HepG2 (cell line): ENCODE results near the gene BACH2. TPM values are rescaled to one million over a fixed set of nuclear protein-coding genes. Genes with fewer than 3 reads are reported as not detected.

Source experiments
- ATAC-seq: fragments of 200-7000 bp; cut with Tn5 transposase; 3 replicates; pipeline ENCODE4 v1.9.1; 2020; ENCODE audit warnings: mild to moderate bottlenecking, moderate library complexity
- BruUV-seq: library from RNA; stranded (reverse); fragments of 400-500 nt; replicated peaks from 2 replicates; lab custom pipeline; 2021; lab: Mats Ljungman, UMichigan
- CTCF ChIA-PET: fragments of 300-600 bp; formaldehyde crosslinking; extraction: SDS; loops from one replicate; lab custom pipeline; 2021; ENCODE audit warnings: low total read pairs, inconsistent platforms, low intra/inter-chr PET ratio; lab: Yijun Ruan, JAX
- POLR2A ChIA-PET: fragments of 350-600 bp; sonication (Branson Sonifier 250); formaldehyde crosslinking; loops from one replicate; lab custom pipeline; 2020; ENCODE audit warnings: antibody characterized with exemption, inconsistent platforms; lab: Yijun Ruan, JAX
- DNase-seq: peaks from one replicate; pipeline ENCODE4 v3.0.0-alpha.2; 2015; ENCODE audit warnings: low spot score
- FAIRE-seq: peaks from 3 replicates; lab custom pipeline; 2011; peaks lifted over from hg19 to GRCh38; lab: Jason Lieb, UNC
- H2AFZ ChIP-seq: one replicate; pipeline ENCODE4 v1.6.1; 2011; ENCODE audit warnings: low read length, inconsistent platforms
- H3K27ac ChIP-seq: fragments of 300-600 bp; 3 replicates; pipeline ENCODE4 v1.8.0; 2011; ENCODE audit warnings: mixed run types, mild to moderate bottlenecking, mixed read lengths, low read length, inconsistent platforms; ENCODE audit not compliant: insufficient read depth; ENCODE audit errors: extremely low read length
- H3K27me3 ChIP-seq, 2 experiments: fragments of 200-600 bp in 1 of 2; 2 replicates in 1 of 2; 3 replicates in 1 of 2; pipeline versions ENCODE4 v1.6.0 to v1.8.0; 2011; ENCODE audit warnings: low read length in 2 of 2, mild to moderate bottlenecking in 2 of 2, moderate library complexity in 2 of 2, inconsistent platforms in 1 of 2; ENCODE audit not compliant: insufficient read depth in 2 of 2, control insufficient read depth in 1 of 2
- H3K36me3 ChIP-seq, 2 experiments: fragments of 200-600 bp in 1 of 2; replicated peaks in 1 of 2; 2 replicates in 1 of 2; 3 replicates in 1 of 2; pipeline versions ENCODE4 v1.5.1 to v1.8.0; 2011; ENCODE audit warnings: low read length in 2 of 2, inconsistent platforms in 1 of 2; ENCODE audit not compliant: insufficient read depth in 2 of 2, control insufficient read depth in 1 of 2
- H3K4me1 ChIP-seq: 2 replicates; pipeline ENCODE4 v1.5.1; 2012; ENCODE audit warnings: low read length, inconsistent platforms; ENCODE audit not compliant: insufficient read depth
- H3K4me2 ChIP-seq: 2 replicates; pipeline ENCODE4 v1.6.0; 2011; ENCODE audit warnings: low read depth, low read length, inconsistent platforms
- H3K4me3 ChIP-seq, 3 experiments: fragments of 200-600 bp in 1 of 3; sonication (generic), shearing (Covaris generic) in 1 of 3; replicated peaks in 1 of 3; 2 replicates each; pipeline ENCODE4 v1.5.1; 2011 to 2016; ENCODE audit warnings: low read length in 3 of 3, inconsistent platforms in 2 of 3, low read depth in 2 of 3, mild to moderate bottlenecking in 2 of 3, control low read depth in 1 of 3, mixed read lengths in 1 of 3; ENCODE audit not compliant: insufficient read depth in 1 of 3
- H3K79me2 ChIP-seq: one replicate; pipeline ENCODE4 v1.6.1; 2011; ENCODE audit warnings: low read length, inconsistent platforms; ENCODE audit not compliant: insufficient read depth
- H3K9ac ChIP-seq: 2 replicates; pipeline ENCODE4 v1.6.0; 2011; ENCODE audit warnings: mild to moderate bottlenecking, low read depth, low read length, inconsistent platforms; ENCODE audit not compliant: insufficient read depth
- H3K9me3 ChIP-seq: 2 replicates; pipeline ENCODE4 v1.5.1; 2012; ENCODE audit warnings: mild to moderate bottlenecking, low read length
- H4K20me1 ChIP-seq: 2 replicates; pipeline ENCODE4 v1.6.0; 2011; ENCODE audit warnings: inconsistent platforms, mild to moderate bottlenecking, low read length, moderate library complexity; ENCODE audit not compliant: insufficient read depth
- ADNP ChIP-seq: sonication (generic); formaldehyde crosslinking; IDR thresholded peaks from 2 replicates; pipeline ENCODE4 v1.4.0; 2020; ENCODE audit warnings: missing genetic modification reagents
- KLF16 ChIP-seq, 2 experiments: sonication (generic) in 1 of 2; formaldehyde crosslinking in 1 of 2; IDR thresholded peaks; 2 replicates each; pipeline versions ENCODE4 v1.6.1 to v1.8.0; 2016 to 2023; ENCODE audit warnings: missing genetic modification reagents in 2 of 2, missing compliant biosample characterization in 1 of 2
- KLF6 ChIP-seq: IDR thresholded peaks from 2 replicates; pipeline ENCODE4 v1.8.0; 2016; ENCODE audit warnings: missing biosample characterization, missing genetic modification reagents
- MED1 ChIP-seq: sonication (generic); formaldehyde crosslinking; IDR thresholded peaks from 2 replicates; pipeline ENCODE4 v1.4.0; 2020; ENCODE audit warnings: missing genetic modification reagents
- NFE2L2 ChIP-seq: fragments of 150-350 bp; IDR thresholded peaks from 2 replicates; pipeline ENCODE4 v1.6.1; 2014; ENCODE audit warnings: low read length
- NFRKB ChIP-seq: fragments of 450-650 bp; IDR thresholded peaks from 2 replicates; pipeline ENCODE4 v1.6.1; 2017
- PREB ChIP-seq: sonication (generic); formaldehyde crosslinking; IDR thresholded peaks from 2 replicates; pipeline ENCODE4 v1.4.0; 2020; ENCODE audit warnings: missing genetic modification reagents
- SMARCE1 ChIP-seq: fragments of 450-650 bp; IDR thresholded peaks from 2 replicates; pipeline ENCODE4 v1.6.1; 2017; ENCODE audit warnings: borderline replicate concordance
- ZBTB10 ChIP-seq: sonication (generic); formaldehyde crosslinking; IDR thresholded peaks from 2 replicates; pipeline ENCODE4 v1.4.0; 2020; ENCODE audit warnings: missing genetic modification reagents, borderline replicate concordance
- ZNF569 ChIP-seq: sonication (generic); formaldehyde crosslinking; IDR thresholded peaks from 2 replicates; pipeline ENCODE4 v1.5.0; 2020; ENCODE audit warnings: mild to moderate bottlenecking, missing genetic modification reagents, moderate library complexity, borderline replicate concordance
- ZNF709 ChIP-seq: sonication (generic); formaldehyde crosslinking; IDR thresholded peaks from 2 replicates; pipeline ENCODE4 v1.5.0; 2020; ENCODE audit warnings: mild to moderate bottlenecking, missing genetic modification reagents
- WGBS: methylation state at CpG from one replicate; pipeline ENCODE4 v1.1.6; 2017; ENCODE audit warnings: low lambda C conversion rate; 5-methylcytosine and 5-hydroxymethylcytosine counted together
- in situ Hi-C: cut with HindIII; loops from 2 replicates; pipeline ENCODE4 v1.10.0; 2017; ENCODE audit warnings: low pct_unique_long_range_greater_than_20kb; ENCODE audit not compliant: extremely low pct_ligation_motif_present
- intact Hi-C: fragments of 100-400 bp; cut with micrococcal nuclease; formaldehyde crosslinking; loops from one replicate; pipeline ENCODE4 v1.10.0; 2022; ENCODE audit not compliant: unreplicated experiment
- polyA plus RNA-seq, 8 experiments: library from polyadenylated mRNA; depleted of rRNA in 3 of 8; stranded (reverse) in 7 of 8; unstranded in 1 of 8; fragments of >200 nt; fragmentation: Illumina TruSeq in 4 of 8; extraction: Trizol in 4 of 8; gene quantifications; 2 replicates each; pipeline versions ENCODE4 v1.2.1 to v1.2.3, GENCODE V29; 2011 to 2016; ENCODE audit warnings: low read depth in 4 of 8, missing spikeins in 1 of 8, mixed read lengths in 1 of 8; ENCODE audit not compliant: insufficient read depth in 1 of 8
- total RNA-seq, 5 experiments: library from RNA; depleted of rRNA; stranded (reverse); fragments of >200 nt; fragmentation: Illumina TruSeq; extraction: Trizol; gene quantifications; 2 replicates each; pipeline ENCODE4 v1.2.3, GENCODE V29; 2016; ENCODE audit warnings: low read depth in 1 of 5

The BACH2 gene
- total and polyA plus RNA-seq, 2 of the 13 experiments (the other 11 are each of a cell fraction or from before 2014, with no cell fraction given) = 0.01 TPM; not detected in 1

- H3K9ac ChIP-seq = no peak overlapping the region
- ATAC-seq (no peak), FAIRE-seq (no peak), DNase-seq (no peak)
- H3K27me3 ChIP-seq = no peaks in the 10 kb centered on the region; a peak in 2 of 5 replicates
- POLR2A ChIA-PET = no interaction called here
- TF ChIP-seq ZBTB10 (CRISPR knock-in tag) = no peak
- TF ChIP-seq KLF16 (CRISPR knock-in tag; IDR thresholded peaks at IDR 0.05) = no peak
- no peak for TF ChIP-seq ADNP (CRISPR knock-in tag)
- no peak for TF ChIP-seq ZNF709
- TF ChIP-seq MED1 (CRISPR knock-in tag) = no peak
- no peak for TF ChIP-seq ZNF569 (CRISPR knock-in tag)
- no peak for TF ChIP-seq SMARCE1
- TF ChIP-seq NFE2L2 = no peak
- TF ChIP-seq NFRKB = no peak
- TF ChIP-seq KLF6 (CRISPR knock-in tag) = no peak
- no peak for TF ChIP-seq PREB (CRISPR knock-in tag)
- intact Hi-C loops = no loop called here
- H3K27ac ChIP-seq = no peak overlapping the region
- no peaks in the 10 kb centered on the region for H3K36me3 ChIP-seq
- H3K4me2 ChIP-seq = no peak overlapping the region
- no peak overlapping the region for H2AFZ ChIP-seq
- H3K79me2 ChIP-seq = no peaks in the 10 kb centered on the region
- no peaks in the 10 kb centered on the region for H4K20me1 ChIP-seq
- no peak overlapping the region for H3K4me3 ChIP-seq
- H3K4me1 ChIP-seq = peaks cover 8% of the 10 kb centered on the region; the same call in 1 of the 2 replicates
- BruUV-seq = no TSS peak
- H3K9me3 ChIP-seq = no peaks in the 10 kb centered on the region
- WGBS = 3% methylated on average over 4 of the region's 4 CpGs
- CTCF ChIA-PET = no interaction called here
- in situ Hi-C loops = no loop called here
These were observed 150.6 kb downstream of the BACH2 start for GRCh38 chr6:90146024-90146423.
